Stimulated activated CD8-positive, alpha-beta memory T cell treated with anti-CD3 and anti-CD28 coated beads, Interleukin-4, amount 100 ng/mL, for 1 hour (primary cell): ENCODE data around the gene MAPK7.

Source experiments
- DNase-seq, 2 donors: peaks; one replicate each; pipeline ENCODE4 v3.0.0-alpha.2; 2020; ENCODE audit warnings: low read depth in 2 of 2, low spot score in 1 of 2

Gene MAPK7

DNA sequence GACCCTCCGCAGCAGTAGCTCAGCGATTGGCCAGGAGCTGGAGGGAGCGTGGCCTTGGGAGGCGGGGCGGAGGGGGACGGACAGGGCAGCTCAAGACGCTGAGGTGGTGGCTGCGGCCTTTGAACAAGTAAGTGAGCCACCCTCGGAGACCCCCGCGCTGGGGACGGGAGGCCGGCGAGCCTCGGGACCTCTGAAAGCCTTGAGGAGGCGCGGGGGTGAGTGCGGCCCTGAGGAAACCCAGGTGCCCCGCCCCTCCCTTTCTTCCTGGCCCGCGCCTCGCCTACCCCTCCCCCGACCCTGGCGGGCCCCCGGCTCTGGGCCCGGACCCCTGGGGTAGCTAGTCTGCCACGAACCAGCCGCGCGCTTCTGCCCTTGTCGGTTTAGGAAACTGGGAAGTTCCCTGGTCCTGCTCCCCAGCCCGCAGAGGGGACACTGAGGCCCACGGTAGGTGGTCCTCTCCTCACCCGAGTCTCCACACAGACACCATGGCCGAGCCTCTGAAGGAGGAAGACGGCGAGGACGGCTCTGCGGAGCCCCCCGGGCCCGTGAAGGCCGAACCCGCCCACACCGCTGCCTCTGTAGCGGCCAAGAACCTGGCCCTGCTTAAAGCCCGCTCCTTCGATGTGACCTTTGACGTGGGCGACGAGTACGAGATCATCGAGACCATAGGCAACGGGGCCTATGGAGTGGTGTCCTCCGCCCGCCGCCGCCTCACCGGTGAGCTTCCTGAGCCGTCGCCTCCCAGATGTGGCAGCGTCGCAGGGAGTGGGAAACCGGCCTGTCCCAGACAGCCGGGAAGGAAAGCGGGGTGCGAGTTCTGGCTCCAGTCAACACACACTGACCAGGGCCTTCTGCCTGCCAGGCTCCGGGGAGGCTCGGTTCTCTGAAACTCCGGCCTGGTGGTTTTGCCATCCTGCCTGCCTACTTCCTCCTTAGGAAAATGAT is at the start of gene MAPK7:
Gene MAPK7, plus strand, starts transcription at position 83 of the 945 bp plus-strand sequence. Its CDS starts 403 bp downstream, at position 486.
- no peak for DNase-seq

DNA sequence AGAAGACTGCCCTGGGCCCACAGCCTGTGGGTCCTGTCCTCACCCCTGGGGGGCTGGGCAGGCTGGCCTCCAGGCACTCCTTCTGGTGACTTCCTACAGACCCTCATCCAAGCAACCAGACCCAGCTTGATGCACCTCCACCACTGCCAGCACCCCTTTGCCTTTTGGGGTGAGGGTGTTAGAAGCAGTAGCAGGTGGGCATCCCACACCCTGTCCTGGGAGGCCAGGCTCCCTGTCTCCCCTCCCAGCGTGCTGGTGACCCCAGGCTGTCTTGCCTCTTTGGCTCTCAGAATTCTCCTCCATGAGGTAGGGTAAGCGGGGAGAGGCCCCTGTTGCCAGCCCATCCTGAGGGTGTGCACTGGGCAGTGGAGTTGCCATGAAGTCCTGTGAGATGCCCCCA is 49.2 kb upstream of the MAPK7 start:
- DNase-seq: no peak

DNA sequence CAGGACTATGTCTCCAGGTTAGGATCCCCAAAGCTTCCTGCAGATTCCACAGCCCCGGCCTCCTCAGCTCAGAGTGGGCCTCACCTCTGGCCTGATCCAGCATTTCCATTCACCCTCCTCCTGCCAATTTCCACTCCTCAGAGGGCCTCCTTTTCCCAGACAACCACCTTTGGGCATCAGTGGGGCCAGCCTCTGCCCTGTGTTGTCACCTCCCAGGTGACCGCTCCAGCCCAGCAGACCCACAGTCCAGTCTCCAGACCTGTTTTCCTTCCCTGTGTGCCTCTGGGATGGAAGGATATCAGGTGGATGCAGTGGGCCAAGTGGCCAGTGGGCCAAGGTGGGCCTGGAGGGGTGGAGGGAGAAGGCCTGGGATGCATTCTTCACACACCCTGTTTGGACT is 48.5 kb upstream of the MAPK7 start:
- no peak for DNase-seq

DNA sequence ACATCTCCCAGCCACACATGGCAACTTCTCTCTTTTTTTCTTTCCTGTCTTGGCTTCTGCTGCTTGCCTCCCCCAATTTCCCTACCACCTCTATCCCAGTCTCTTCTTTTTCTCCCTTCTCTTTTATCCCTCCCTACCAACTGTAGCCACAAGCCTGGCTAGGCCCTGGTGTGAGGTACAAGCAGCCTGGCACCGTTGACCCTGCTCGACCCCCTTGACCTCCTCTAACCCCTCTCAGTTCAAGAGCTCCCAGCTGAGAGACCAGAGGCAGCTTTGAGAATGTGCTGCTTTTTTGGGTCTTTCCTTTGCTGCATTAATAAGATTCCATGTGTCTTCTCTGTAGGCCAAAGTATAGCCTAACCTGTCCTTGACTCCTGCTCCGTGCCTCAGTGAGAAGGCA is 48.0 kb upstream of the MAPK7 start:
- no peak for DNase-seq

DNA sequence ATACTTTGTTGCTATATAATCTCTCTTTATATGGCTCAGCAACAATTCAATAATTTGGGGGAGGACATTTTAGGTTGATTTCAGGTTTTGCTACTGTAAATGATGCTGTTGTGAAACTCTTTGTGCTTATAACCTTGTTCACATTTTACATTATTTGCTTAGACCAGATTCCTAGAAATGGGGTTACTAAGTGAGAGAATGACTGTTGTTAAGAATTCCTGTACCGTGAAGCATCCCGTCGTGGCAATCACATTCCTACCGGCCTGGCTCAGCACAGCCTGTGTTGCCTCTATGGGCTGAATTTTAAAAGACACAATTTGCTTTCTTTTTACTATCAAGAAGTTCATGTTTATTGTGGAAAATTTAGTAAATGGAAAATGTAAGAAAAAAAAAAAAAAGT is 47.2 kb upstream of the MAPK7 start:
- no peak for DNase-seq

DNA sequence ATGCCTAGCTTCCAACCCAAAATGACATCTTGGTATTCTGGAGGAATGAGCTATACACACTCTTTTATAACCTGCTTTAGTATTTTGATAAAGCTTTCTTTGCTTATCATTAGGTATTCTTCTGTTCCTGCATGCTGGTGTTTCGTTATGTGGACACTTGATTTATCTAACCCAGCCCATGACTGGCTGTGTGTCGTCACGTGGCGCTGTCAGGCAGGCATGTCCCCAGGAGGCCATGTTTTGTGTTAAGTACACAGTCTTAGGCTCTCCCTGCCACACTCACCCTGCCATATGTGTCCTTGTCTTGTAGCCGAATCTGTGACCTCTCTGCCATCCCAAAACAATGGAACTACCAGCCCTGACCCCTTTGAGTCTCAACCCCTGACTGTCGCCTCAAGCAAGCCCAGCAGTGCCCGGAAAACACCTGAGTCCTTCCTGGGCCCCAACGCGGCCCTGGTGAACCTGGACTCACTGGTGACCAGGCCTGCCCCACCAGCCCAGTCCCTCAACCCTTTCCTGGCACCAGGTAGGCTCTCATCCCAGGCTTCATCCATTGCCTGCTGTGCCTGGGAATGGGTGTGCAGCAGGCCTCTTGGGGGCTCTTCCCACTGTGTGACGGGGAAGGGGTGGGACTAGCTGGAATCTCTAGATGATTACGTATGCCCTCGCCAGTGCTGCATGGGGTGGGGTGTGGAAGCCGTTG is 46.6 kb upstream of the MAPK7 start:
- no peak for DNase-seq

DNA sequence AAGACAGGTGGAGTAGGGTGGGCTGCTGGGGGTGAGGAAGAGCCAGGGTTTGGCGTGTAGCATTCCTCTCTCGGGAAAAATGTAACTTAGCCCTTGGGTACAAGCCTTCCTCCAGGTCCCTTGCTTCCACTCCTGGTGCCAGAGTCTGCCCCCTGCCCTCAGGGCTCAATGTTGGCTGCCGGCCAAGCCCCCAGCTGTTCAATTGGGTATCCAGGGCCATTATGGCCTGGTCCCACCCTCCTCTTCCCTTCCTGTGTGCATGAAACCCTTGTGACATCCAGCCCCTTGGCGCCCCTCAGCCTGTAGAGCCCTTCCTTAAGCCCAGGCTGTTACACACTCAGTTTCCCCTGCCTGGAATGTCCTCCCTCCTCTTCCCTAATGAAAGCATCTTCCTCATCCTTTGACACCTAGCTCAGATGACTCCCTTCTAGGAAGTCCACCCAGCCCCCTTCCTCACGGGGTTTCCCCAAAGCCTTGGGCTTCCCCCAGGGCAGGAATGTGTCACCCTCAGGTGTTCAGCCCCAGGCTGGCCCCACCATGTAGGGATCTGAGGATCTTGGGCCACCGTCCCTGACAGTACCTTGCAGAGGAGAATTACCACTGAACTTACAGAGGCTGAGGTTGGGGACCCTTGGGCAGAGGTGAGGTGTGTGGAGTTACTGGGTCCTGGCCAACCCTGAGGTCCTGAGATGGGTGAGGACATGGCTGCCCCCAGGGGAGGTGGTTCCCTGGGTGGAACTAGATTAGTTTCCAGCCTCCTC is 45.7 kb upstream of the MAPK7 start:
- DNase-seq: no peak

DNA sequence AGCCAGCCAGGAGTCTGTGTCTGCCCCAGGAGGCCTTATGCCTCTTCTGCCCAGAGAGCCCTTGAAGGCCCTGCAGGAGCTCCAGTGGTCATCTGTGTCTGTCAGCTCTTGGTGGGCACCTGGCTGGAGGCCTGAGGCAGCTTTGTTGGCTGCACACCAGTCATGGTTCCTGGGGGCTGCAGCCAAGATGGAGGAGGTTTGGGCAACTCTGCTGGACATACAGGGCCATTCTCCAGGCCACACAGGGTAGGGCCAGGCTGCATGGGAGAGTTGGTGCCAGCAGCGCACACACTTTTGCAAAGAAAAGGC is 45.2 kb upstream of the MAPK7 start:
- no peak for DNase-seq

DNA sequence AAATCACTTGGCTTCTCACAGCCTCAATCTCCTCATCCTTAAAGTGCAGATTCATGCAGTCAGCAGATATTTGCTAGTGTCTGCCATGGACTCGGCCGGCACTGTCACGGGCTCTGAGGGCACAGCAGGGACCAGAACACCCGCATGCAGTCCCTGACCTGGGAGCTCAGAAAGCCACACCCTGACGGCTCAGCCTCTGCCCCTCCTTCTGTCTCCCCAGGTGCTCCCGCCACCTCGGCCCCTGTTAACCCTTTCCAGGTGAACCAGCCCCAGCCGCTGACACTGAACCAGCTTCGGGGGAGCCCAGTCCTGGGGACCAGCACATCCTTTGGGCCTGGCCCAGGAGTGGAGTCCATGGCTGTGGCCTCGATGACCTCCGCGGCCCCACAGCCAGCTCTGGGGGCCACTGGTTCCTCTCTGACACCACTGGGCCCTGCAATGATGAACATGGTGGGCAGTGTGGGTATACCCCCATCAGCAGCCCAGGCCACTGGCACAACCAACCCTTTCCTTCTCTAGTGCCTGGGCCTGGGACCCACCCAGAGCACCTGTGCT is 44.5 kb upstream of the MAPK7 start:
- no peak for DNase-seq

DNA sequence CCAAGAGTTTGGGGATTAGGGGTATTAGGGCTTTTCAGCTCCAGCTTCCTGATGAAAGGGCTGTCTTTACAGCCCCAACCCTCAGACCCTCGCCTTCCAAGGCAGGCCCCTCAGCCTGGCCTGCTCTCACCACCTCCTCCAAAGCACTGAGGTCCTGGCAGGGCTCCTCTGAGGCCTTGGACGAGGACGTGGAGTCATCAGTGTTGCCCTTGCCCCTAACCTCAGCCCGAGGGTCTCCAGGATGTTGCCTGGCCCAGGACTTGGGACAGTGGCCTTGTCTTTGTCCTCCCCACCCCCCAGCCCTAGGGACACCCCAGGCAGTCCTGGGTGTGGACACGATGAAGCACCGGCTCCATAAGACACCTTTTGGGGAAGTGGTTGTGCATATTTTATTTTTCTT is 44.0 kb upstream of the MAPK7 start:
- no peak for DNase-seq

DNA sequence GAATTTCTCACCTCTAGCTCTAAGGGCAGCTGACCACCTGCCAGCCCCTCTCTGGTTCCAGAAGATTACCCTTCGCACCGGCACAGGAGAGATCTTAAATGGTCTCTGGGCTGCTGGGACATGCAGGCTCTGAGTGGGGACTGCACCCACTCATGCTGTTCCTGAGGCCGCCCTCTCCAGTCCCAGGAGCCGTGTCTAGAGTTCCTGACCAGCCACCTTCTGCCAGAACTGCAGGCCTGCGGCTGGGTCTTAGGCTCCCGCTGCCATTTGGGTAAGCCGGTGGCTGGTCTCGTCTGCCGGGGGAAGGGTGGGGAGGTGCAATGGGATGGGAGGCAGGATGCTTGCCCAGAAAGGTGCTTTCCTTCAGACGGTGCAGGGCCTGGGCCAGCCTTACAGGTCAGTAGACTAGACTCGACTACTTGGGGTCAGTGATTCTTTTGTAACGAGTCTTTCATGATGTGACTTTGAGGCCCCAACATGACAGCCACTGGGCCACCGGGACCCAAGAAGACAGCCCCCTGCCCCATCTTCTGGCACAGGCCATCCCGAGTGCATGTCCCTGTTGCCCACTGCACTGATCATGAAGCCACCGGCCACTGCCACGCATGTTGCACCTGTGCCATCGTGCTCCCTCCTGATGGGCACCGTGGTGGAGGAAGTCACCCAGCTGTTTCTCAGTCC is 42.2 kb upstream of the MAPK7 start:
- DNase-seq: no peak

DNA sequence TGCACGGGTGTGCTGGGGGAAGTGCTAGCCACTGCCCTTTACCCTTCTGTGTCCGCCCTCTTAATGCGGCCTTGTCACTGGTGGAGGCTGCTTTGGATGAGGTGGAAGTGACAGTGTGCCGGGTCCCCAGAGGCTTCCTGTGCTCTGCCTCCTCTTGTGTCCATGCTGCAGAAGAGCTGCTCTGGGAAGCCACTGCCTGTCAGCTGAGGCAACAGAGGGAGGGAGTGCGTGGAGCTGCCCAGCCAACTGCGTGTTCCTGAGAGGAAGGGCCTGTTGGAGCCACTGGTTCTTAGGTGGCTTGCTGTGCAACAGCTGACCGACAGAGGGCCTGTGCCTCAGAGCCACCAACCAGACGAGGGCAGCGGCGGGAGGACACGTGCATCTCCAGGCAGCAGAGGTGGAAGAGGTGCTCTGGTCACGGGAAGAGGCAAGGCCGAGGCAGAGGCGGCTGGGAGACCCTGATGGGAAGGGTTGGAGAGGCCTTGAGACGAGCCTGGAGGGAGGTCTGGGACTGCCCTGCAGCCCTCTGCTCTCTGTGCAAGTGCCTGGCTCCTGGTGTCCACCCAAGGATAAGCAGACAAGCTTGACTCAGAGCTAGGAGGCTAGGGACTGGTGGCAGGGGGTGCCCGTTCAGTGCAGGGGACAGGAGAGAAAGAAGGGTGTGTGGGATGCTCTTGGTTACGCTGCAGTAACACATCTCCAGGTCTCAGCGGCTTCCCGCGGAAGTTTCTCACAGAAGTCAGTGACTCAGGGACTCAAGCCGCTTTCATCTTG is 41.2 kb upstream of the MAPK7 start:
- no peak for DNase-seq

DNA sequence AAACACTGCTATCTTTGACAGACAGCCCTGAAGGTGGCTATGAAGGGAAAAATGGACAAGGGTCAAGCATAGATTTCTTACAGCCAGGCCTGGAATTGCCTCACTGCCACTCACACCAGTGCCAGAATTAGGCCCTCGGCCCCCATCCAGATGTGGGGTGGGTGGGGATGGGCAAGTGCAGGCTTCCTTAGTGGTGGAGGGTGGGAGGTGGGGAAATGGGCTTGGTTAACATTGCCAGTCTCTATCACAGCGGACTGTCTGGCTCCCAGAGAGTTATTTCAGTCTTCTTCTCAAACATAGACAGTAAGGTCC is 40.6 kb upstream of the MAPK7 start:
- no peak for DNase-seq

DNA sequence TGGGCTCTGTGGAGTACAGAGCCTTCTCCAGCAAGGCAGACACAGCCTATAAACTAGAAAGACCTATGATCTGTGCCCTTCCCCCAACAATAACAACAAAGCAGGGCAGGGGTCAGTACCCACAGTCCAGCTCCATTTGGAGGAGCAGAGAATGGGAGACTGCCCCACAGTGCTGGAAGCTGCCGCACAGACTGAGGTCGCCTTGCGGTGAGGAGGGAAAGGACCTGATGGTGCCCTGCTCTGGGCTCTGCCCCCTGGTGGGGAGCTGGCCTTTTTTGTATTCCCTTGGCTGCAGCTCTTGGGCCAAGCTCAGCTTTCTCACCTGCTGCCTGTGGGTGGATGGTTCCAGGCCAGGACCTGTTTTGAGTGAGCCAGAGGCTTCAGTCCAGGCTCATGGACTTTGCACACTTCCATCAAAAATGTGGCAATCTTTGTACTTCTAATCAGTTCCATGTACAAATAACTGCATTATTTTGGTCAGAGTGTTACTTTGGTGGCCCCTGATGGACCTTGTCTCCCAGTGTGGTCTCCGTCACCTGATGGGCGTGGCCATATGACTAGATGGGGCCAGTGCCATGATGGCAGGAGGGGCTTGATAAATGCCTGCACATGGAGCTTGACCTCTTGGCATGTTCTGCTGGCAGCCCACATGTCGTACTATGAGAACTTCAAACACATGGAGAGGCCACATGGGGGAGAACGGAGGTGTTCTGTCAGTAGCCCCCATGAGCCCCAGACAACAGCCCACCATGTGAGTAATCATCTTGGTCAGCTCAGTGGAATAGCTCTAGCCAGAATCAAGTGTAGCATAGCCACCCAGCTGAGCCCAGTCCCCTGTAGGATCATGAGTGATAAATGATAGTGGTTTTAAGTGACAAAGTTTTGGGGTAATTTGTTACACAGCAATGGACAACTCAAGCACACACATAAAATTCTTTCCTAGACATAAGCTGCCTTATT is 40.0 kb upstream of the MAPK7 start:
- DNase-seq: peak in 1 of 2 donors; percentile 34

DNA sequence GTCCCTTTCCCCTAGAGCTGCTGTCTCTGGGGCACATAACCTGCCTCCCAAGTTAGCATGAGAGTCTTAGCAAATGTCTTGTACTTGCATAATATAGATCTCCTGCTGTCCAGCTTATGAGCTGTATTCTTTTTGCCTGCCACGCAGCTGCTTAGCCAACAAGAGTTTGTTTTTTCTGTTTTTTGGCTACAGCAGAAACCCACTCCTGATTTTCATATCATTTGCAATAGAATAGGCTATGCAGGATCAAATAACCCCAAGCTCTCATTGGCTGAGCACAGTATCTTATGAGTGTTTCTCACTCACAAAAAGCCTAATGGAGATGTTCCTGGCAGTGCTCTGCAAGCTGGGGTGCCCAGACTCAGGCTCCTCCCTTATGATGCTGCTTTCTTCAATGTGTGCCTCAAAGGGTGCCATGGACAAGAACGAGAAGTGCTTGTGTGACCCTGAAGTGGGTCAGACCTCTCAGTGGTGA is 38.9 kb upstream of the MAPK7 start:
- no peak for DNase-seq

DNA sequence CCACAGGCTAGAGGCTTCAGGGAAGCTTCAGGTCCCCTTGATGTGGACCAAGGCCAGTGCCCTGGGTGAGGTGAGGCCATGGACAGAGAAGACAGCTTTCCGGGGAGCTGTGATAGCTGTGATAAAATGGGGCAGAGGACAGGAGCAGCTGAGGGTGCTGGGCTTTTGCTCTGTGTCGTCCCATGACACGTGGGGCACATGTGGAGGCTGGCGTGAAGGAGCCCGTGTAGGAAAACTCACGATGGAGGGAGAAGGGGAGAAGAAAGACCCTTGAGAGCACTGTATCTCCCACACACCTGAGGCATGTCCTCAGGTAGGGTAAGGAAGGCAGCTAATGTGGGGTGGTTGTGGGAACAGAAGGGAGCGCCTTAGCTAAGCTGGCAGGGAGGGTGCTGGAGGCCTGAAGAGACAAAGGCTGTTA is 37.1 kb upstream of the MAPK7 start:
- no peak for DNase-seq

DNA sequence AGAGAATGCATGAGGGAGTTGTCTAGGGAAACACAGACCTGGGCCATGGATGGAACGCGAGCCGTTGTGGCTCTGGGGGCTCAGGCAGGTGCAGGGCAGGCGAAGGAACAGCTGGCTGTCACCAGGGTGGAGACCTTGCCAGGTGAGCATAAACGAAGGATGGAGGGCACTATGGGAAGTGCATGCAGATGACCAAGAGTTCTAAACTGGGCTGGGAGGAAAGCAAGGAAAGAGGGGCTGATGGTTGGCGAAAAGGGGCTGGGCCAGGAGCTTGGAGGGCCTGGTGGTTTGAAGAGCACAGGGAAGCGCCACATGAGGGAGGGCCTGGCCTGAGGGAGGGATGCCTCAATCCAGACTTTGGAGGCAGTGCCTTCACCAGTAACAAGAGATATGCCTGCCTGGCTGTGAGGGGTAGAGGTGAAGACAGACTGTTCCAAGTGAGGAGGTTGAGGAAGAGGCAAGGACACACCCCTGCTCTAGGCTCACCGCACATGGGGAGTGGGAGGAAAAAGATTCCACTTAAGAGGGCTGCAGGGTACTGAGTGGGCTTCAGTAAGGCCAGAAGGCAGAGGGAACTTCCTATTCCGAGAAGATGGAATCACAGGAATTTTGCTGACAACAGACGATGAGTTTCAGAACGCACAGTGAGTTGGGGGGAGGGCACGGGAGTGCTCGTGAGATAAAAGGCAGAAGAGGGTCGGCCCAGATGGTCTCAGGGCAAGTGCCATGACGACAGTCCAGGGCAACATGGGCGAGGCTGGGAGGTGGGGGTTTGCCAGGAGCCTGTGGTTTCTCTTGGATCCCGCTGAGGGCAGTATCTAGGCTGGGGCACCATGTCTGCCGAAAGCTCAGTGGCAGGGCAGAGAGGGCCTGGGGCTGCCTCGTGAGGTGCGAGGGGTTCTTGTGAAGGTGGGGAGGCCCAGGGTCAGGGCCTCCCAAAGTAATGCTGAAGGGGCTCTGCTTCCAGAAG is 36.4 kb upstream of the MAPK7 start:
- DNase-seq: no peak
